Keratinocyte (primary cell): ENCODE data around the gene TFB1M. TPM values are rescaled to one million over a fixed set of nuclear protein-coding genes. Genes with fewer than 3 reads are reported as not detected.
"Not testable (repeated sequence)": the region's sequence is repeated elsewhere in the genome, so short reads cannot be mapped to it uniquely, and the experiment has no call there.

ENCODE experiments used
- DNase-seq: peaks from one replicate; pipeline ENCODE4 v3.0.0-alpha.2; 2011; ENCODE audit warnings: low read depth, missing footprints, low spot score
- FAIRE-seq: peaks from 2 replicates; lab custom pipeline; 2011; peaks lifted over from hg19 to GRCh38; lab: Jason Lieb, UNC
- H2AFZ ChIP-seq: 2 replicates; pipeline ENCODE4 v1.6.0; 2012; ENCODE audit warnings: low read length, control low read depth, inconsistent platforms; ENCODE audit not compliant: control insufficient read depth
- H3K27ac ChIP-seq: 2 replicates; pipeline ENCODE4 v1.5.1; 2011; ENCODE audit warnings: low read length; ENCODE audit not compliant: control insufficient read depth, insufficient read depth
- H3K27me3 ChIP-seq: 3 replicates; pipeline ENCODE4 v1.6.0; 2011; ENCODE audit warnings: low read length; ENCODE audit not compliant: control insufficient read depth, insufficient read depth; ENCODE audit errors: extremely low read depth
- H3K36me3 ChIP-seq, 2 experiments: 2 replicates in 1 of 2; 3 replicates in 1 of 2; pipeline ENCODE4 v1.5.1; 2011; ENCODE audit warnings: low read length in 2 of 2, mild to moderate bottlenecking in 1 of 2; ENCODE audit not compliant: control insufficient read depth in 2 of 2, insufficient read depth in 2 of 2; ENCODE audit errors: extremely low read depth in 1 of 2
- H3K4me1 ChIP-seq: 3 replicates; pipeline ENCODE4 v1.5.1; 2011; ENCODE audit warnings: low read length; ENCODE audit not compliant: control insufficient read depth, insufficient read depth; ENCODE audit errors: extremely low read depth
- H3K4me2 ChIP-seq: 3 replicates; pipeline ENCODE4 v1.6.0; 2011; ENCODE audit warnings: low read depth, low read length; ENCODE audit not compliant: control insufficient read depth, insufficient read depth; ENCODE audit errors: extremely low read depth
- H3K4me3 ChIP-seq, 3 experiments: fragments of 200-600 bp in 1 of 3; sonication (generic) in 1 of 3; 2 replicates in 2 of 3; 3 replicates in 1 of 3; pipeline ENCODE4 v1.5.1; 2011 to 2016; ENCODE audit warnings: low read length in 3 of 3, mild to moderate bottlenecking in 3 of 3, control low read depth in 2 of 3, inconsistent platforms in 1 of 3, low read depth in 1 of 3, mixed read lengths in 1 of 3, mixed run types in 1 of 3, moderate library complexity in 1 of 3; ENCODE audit not compliant: control insufficient read depth in 2 of 3, insufficient read depth in 2 of 3; ENCODE audit errors: extremely low read depth in 1 of 3
- H3K79me2 ChIP-seq: 2 replicates; pipeline ENCODE4 v1.6.0; 2012; ENCODE audit warnings: low read length; ENCODE audit not compliant: control insufficient read depth, insufficient read depth
- H3K9ac ChIP-seq: 3 replicates; pipeline ENCODE4 v1.6.0; 2011; ENCODE audit warnings: low read length; ENCODE audit not compliant: control insufficient read depth, insufficient read depth; ENCODE audit errors: extremely low read depth
- H3K9me1 ChIP-seq: 3 replicates; pipeline ENCODE4 v1.6.0; 2011; ENCODE audit warnings: low read length; ENCODE audit not compliant: control insufficient read depth, insufficient read depth; ENCODE audit errors: extremely low read depth
- H3K9me3 ChIP-seq: 2 replicates; pipeline ENCODE4 v1.5.1; 2012; ENCODE audit warnings: low read depth, low read length; ENCODE audit not compliant: control insufficient read depth
- H4K20me1 ChIP-seq: 3 replicates; pipeline ENCODE4 v1.6.0; 2011; ENCODE audit warnings: low read length; ENCODE audit not compliant: control insufficient read depth, insufficient read depth; ENCODE audit errors: extremely low read depth
- EZH2 ChIP-seq: IDR thresholded peaks from one replicate; pipeline ENCODE4 v1.6.1; 2012; ENCODE audit warnings: inconsistent platforms, mild to moderate bottlenecking, low read length, moderate library complexity
- dilution Hi-C: fragments of 300-500 bp; cut with MboI; formaldehyde crosslinking; loops from one replicate; pipeline ENCODE4 v1.7.0; 2020; ENCODE audit warnings: low sequenced_read_pairs; ENCODE audit not compliant: extremely low pct_ligation_motif_present
- polyA plus RNA-seq, 5 experiments: library from polyadenylated mRNA; depleted of rRNA in 3 of 5; stranded (reverse) in 3 of 5; stranded (forward) in 1 of 5; unstranded in 1 of 5; fragments of >200 nt; gene quantifications; 1 replicate in 1 of 5; 2 replicates in 3 of 5; 3 replicates in 1 of 5; pipeline versions ENCODE4 v1.2.1 to v1.2.3, GENCODE V29; 2011 to 2012; ENCODE audit warnings: missing spikeins in 2 of 5, low read depth in 1 of 5, low replicate concordance in 1 of 5
- TF ChIP-seq, protein P1 (sequence below), 3 experiments: IDR thresholded peaks in 1 of 3; conservative IDR thresholded peaks in 1 of 3; optimal IDR thresholded peaks in 1 of 3; 2 replicates in 2 of 3; 3 replicates in 1 of 3; pipeline versions ENCODE3 to v1.5.1; 2011; ENCODE audit warnings: low read length in 3 of 3, mild to moderate bottlenecking in 3 of 3, moderate library complexity in 2 of 3, control low read depth in 1 of 3, inconsistent platforms in 1 of 3; ENCODE audit not compliant: insufficient read depth in 2 of 3; ENCODE audit errors: extremely low read depth in 1 of 3

Gene TFB1M
- polyA plus RNA-seq, 1 donor (not counting 4 experiments of a cell fraction or from before 2014, with no cell fraction given): 38.6 TPM

DNA sequence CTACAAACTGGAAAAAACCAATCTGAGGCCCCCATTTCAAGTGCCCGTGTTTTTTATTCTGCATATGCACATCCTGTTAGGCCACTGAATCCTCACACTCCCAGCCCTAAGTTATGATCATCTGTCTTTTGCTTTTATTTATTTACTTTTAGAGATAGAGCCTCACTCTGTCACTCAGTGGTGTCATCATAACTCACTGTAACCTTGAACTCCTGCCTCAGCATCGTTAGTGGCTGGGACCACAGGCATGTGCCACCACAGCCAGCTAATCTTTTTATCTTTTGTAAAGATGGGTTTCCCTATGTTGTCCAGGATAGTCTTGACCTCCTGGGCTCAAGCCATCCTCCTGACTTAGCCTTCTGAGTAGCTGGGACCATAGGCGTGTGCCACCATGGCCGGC lies 80.1 kb downstream of the TFB1M start:
- Histone ChIP-seq H3K9me3 (peaks cover 2% of the 10 kb centered on the region), H3K36me3 (no peaks in the 10 kb centered on the region), H3K27me3 (no peaks in the 10 kb centered on the region), H3K79me2 (no peaks in the 10 kb centered on the region), H3K4me3 (no peak overlapping the region), H3K4me2 (no peak overlapping the region), H4K20me1 (no peaks in the 10 kb centered on the region), H3K9me1 (no peaks in the 10 kb centered on the region), H3K27ac (no peak overlapping the region), H3K9ac (no peak overlapping the region), H3K4me1 (no peaks in the 10 kb centered on the region), H2AFZ (no peak overlapping the region)
- dilution Hi-C loops: no loop called here
- TF ChIP-seq, protein P1, sequence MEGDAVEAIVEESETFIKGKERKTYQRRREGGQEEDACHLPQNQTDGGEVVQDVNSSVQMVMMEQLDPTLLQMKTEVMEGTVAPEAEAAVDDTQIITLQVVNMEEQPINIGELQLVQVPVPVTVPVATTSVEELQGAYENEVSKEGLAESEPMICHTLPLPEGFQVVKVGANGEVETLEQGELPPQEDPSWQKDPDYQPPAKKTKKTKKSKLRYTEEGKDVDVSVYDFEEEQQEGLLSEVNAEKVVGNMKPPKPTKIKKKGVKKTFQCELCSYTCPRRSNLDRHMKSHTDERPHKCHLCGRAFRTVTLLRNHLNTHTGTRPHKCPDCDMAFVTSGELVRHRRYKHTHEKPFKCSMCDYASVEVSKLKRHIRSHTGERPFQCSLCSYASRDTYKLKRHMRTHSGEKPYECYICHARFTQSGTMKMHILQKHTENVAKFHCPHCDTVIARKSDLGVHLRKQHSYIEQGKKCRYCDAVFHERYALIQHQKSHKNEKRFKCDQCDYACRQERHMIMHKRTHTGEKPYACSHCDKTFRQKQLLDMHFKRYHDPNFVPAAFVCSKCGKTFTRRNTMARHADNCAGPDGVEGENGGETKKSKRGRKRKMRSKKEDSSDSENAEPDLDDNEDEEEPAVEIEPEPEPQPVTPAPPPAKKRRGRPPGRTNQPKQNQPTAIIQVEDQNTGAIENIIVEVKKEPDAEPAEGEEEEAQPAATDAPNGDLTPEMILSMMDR (optimal IDR thresholded peaks at IDR 0.05 in 1 of 3, IDR thresholded peaks at IDR 0.05 in 1 of 3, conservative IDR thresholded peaks at IDR 0.05 in 1 of 3; ENCODE audit: extremely low read depth in 1 of 3, insufficient read depth in 2 of 3, low read length in 3 of 3): no peak
- TF ChIP-seq EZH2: no peak
- no peak for DNase-seq
- FAIRE-seq: no peak

DNA sequence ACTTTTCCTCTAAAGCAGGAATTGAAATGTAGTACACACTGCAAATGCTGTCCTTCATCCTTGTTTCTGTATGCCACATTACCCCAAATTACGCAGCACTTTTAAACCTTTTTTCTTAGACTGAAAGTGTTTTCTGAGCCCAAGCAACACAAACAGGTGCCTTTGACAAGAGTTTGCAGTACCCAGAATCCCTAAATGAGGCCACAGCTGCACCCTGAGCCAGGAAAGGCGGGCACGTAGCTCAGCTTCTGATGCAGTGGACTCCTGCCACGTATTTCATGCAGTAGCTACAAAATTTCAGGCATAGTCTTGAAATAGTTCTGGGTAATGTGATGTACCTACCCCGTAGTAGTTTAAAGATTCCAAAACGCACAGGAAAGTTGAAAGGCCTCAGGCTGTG lies 81.4 kb downstream of the TFB1M start:
- dilution Hi-C loops: no loop called here
- TF ChIP-seq EZH2: no peak
- TF ChIP-seq, protein P1 (optimal IDR thresholded peaks at IDR 0.05 in 1 of 3, IDR thresholded peaks at IDR 0.05 in 1 of 3, conservative IDR thresholded peaks at IDR 0.05 in 1 of 3; ENCODE audit: extremely low read depth in 1 of 3, insufficient read depth in 2 of 3, low read length in 3 of 3): no peak
- H3K36me3 ChIP-seq: no peaks in the 10 kb centered on the region
- peaks cover 2% of the 10 kb centered on the region for H3K9me3 ChIP-seq
- H4K20me1 ChIP-seq: no peaks in the 10 kb centered on the region
- no peak overlapping the region for H3K4me2 ChIP-seq
- H3K27me3 ChIP-seq: no peaks in the 10 kb centered on the region
- no peaks in the 10 kb centered on the region for H3K79me2 ChIP-seq
- DNase-seq: no peak
- no peak overlapping the region for H3K4me3 ChIP-seq
- no peak for FAIRE-seq
- H3K9me1 ChIP-seq: no peaks in the 10 kb centered on the region
- H2AFZ ChIP-seq: no peak overlapping the region
- H3K4me1 ChIP-seq: peaks cover 12% of the 10 kb centered on the region
- H3K27ac ChIP-seq: no peak overlapping the region
- no peak overlapping the region for H3K9ac ChIP-seq

GRCh38 chr6:155230975-155231374 lies 83.3 kb downstream of the TFB1M start:
- H3K9ac ChIP-seq, H3K27ac ChIP-seq, H3K9me1 ChIP-seq, H3K79me2 ChIP-seq, H3K4me3 ChIP-seq, H3K9me3 ChIP-seq, H4K20me1 ChIP-seq, H3K4me2 ChIP-seq, H3K36me3 ChIP-seq, H2AFZ ChIP-seq, DNase-seq, FAIRE-seq, dilution Hi-C loops, H3K27me3 ChIP-seq: not testable (repeated sequence)
- peaks cover 15% of the 10 kb centered on the region for H3K4me1 ChIP-seq
